GM21717 (cell line): ENCODE results near the gene FRMPD1.
"Not testable (repeated sequence)": the region's sequence is repeated elsewhere in the genome, so short reads cannot be mapped to it uniquely, and the experiment has no call there.

Experiments used
- ATAC-seq: cut with Tn5 transposase; IDR thresholded peaks from one replicate; pipeline ENCODE4 v1.9.1; 2021; ENCODE audit warnings: mild to moderate bottlenecking, moderate library complexity; ENCODE audit not compliant: unreplicated experiment

The FRMPD1 gene, protein sequence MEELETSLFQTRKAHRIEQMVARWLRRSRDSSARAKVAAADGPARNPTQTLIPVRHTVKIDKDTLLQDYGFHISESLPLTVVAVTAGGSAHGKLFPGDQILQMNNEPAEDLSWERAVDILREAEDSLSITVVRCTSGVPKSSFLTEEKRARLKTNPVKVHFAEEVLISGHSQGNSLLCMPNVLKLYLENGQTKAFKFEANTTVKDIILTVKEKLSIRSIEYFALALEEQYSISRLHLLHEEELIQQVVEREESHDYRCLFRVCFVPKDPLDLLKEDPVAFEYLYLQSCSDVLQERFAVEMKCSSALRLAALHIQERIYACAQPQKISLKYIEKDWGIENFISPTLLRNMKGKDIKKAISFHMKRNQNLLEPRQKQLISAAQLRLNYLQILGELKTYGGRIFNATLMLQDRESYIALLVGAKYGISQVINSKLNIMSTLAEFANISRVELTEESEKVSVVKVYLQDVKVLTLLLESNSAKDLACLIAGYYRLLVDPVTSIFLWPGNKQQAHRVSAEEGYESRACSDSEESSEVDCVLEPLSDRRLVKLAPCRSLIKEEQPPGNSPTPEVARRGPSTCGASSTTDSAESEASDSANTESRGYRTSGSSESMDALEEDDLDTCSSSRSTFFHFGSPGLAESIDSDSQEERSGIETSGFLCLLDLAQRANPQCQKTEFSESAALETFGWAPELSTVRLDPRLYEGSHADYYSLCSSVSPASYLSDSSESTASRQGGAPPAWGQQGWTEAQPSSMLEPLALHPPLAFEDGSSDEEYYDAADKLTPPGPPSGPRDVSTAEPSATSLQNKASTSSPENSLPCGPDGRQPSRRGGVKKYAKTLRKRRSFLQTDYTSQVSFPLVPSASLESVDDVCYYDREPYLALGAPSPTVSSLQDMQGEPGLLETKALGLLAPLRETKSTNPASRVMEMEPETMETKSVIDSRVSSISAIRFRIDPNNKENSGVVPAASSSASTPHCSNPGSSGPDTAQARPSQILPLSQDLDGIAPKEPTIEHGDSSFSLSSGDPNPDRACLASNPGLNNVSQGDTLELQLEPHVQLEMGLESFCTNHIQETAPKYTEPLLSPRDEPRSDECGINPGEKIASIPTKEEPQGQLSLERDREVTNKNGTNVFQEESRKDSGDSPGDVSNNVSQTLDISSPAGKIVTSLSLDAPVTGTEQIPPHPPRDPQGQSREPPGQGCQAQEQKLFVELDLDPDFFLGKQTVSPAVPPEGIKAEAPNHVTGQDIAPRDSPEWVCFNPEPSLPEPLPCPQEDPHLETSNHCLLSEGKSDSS (N-terminal part only)

DNA sequence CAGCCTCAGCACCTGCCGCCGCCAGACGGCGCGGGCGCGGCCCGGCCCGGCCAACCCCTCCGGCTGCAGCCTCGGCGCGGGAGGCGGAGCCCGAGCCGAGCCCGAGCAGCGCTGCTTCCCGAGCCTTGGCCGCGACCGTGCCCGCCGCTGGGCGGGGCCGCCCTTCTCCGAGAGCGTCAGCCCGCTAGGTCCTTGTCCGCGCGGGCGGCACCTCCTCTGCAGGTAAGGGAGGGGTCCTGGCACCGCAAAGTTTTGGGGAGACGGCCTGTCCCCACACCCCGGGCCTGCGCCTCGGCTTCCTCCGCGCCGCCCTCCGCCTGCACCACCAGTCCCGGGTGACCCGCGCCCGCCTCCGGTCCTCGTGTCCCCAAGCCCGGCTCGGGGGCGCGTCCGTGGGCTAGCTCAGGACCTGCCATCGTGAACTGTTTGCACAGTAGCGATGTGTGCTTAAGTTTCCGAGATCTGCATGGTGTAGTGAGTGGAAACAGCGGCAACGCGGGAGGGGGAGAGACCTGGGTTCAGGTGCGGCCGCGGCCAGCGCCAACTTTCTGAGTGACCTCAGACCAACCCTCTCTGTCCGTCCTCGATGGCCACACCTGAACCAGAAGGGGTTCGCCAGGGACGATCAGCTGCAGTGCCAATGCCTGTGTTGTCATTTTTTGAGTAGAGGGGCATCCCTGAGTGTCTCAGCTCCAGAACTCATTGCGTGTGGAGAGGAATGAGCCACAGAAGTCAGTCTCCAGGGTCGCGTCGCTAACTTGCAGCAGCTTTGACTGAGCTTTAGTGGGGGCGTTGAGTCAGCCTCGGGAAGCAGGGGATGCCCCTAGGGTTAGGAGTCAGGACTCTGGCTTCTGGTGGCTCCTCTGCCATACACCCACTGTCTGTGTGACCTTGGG, at the start of gene FRMPD1:
FRMPD1 (plus strand) TSS at position 82 of the 896 bp plus-strand sequence. CDS start 41,688 bp downstream, outside the sequence.
- ATAC-seq = peak; percentile 90

DNA sequence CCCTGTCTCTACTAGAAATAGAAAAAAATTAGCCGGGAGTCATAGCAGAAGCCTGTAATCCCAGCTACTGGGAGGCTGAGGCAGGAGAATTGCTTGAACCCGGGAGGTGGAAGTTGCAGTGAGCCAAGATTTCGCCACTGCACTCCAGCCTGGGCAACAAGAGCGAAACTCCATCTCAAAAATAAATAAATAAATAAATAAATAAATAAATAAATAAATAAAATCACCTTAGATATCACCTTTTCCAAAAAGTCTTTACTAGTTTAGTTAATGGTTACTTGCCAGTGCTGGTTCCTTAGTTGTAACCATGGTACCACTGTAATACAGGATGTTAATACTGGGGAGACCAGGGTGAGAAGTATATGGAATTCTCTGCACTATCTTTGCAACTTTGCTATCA, 48.7 kb upstream of the FRMPD1 start:
- not testable (repeated sequence) for ATAC-seq

DNA sequence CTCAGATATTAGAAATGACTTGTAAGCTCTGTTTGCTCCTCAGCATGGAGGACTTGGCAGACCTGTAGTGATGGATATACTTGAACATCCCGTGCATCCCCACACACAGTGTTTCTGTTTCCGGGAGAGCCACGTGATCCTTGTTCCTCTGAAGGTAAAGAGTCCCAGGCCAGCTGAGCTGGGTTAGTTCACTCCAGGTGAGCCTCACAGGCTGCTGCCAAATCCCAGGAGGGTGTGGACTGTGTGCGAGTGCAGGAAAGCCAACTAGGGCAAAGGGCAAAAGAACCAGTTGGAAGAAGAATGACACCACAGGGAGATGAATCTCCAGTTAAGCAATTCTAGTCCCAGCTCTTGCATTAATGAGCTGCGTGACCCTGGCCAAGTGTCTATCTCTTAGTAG, 47.9 kb upstream of the FRMPD1 start:
- no peak for ATAC-seq

DNA sequence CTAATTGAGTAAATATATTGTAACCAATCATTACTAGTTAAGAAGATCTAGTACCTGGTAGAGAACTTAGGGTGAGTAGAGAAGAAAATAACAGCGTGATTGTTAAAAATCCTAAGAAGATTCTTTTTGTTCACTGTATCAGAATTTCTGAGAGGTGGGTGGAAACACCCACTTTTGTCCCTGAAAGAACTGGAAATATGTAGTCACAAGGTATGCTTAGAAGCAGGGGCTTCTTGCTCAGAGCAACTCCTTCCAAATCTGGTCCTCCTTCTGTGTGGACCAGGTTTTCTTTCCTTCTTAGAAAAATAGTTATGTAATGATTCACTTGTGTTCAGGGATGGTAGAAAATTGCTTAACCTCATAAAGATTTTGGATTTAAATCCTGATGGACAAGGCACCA, 46.5 kb upstream of the FRMPD1 start:
- no peak for ATAC-seq

DNA sequence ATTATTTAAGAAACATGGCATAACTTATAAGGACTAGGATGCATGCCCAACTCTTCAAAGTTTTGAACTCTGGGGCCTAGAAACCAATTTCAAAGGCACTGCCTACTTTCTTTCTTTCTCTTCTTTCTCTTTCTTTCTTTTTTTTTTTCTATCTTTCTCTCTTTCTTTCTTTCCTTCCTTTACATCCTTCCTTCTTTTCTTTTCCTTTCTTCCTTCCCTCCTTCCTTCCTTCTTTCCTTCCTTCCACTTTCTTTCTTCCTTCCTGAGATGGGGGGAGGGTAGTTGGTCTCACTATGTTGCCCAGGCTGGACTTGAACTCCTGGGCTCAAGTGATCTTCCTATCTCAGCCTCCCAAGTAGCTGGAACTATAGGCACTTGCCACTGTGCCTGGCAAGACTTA, 42.5 kb upstream of the FRMPD1 start:
- ATAC-seq = no peak

DNA sequence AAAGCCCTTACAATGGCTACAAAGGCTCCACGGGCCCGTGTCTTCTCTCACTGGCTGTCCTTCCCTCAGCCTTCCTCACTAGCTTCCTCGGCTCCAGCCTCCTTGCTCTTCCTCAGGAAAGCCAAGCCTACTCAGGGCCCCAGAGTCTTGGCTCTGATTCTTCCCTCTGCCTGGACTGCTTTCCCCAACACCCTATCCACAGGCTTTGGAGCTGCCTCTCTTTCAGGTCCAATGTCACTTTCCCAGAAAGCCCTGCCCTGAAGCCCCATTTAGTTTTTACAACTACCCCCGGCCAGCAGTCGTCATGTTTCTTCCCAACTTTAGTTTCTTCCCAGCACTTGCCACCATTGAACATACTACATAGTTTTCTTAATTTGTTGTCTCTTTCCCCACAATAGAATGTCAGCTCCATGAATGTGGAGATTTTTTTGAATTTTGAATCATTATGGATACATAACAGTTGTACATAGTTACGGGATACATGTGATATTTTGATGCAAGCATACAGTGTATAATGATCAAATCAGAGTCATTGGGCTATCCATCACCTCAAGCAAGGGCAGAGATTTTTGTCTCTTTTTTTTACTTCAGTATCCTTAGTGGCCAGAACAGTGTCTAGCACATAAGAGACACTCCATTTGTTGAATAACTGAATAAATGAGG, 40.9 kb upstream of the FRMPD1 start:
- no peak for ATAC-seq

DNA sequence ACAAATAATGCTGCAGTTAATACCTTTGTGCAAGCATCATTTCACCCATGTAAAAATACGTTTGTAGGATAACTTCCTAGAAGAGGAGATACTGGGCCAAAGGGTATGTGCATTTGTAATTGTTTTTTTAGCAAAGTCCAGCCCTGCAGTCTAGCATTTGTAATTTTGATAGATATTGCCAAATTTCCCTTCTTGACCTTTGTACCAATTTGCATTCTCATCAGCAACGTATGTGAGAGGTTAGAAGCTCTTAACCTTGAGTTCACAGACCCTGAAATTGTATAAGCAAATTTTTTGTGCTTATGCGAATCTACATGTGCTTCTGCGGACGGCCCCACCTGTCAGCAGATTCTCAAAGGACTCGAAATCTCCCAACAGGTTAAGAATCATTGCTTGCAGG, 39.7 kb upstream of the FRMPD1 start:
- no peak for ATAC-seq

DNA sequence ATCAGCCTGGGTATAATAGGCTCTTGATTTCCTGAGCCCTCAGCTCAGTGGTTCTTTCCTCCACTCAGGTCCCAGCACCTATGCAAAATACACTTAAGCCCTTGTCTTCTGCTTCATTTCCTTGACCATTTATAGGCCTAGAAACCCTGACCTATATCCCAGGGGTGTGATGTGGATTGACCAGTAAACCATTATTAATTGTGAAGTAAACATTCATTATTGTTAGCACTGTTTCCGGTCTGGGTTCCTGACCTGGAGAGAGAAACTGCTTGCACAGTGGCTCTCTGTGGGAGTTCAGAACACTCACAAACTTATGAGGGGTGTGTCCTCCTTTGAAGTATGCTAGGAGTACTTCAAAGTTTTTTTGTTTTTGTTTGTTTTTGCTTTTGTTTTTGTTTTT, 38.8 kb upstream of the FRMPD1 start:
- ATAC-seq = no peak

DNA sequence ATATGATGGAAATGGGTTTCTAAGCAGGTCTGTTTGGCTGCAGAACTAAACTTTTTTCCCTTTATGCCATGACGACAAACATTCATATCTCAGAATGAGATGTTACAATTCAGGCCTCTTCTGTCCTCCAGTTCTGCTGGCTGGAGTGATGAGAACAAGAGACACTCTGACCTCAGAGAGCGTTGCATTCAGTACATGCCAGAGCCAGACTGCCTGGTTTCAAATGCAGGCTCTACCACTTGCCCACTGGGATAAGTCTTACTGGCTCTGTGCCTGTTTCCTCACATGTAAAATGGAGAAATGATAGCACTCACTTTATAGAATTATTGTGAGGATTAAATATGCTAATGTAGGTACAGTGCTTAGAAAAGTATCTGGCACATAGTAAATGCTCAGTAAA, 33.6 kb upstream of the FRMPD1 start:
- no peak for ATAC-seq

DNA sequence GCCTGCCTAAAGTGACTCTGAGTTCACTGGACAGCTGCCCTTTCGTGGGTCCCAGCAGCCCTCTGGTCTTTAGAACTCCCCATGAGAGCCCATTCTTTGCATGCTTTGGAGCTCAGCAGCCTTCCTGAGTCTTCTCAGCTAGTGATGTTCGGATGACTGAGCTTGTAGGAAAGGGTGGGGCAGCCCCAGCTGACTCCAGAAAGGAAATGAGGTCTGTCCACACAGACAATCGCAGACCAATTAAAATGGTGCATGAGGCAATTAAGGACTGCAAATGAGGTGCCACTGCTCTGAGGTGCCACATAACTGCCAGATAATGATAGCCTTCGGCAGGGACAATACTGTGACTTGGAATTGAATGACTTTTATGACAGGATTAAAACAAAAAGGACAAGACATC, 32.9 kb upstream of the FRMPD1 start:
- no peak for ATAC-seq

DNA sequence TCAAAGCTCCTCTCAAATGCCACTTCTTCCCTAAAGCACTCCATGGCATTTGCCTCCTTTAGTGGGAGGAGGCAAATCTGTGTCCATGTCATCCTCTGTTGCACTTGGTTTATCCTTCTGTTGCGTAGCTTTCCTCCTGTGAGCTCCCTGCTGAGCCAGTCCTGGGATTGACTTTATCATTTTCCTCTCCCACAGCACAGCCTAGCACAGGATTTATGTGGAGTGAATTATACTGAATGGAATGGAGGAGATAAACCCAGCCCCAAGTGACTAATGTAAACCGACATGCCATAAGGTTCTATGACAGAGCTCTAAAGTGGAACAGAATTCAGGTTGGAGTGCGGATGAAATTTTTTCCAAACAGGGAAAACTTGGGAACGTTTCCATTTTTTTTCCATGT, 31.9 kb upstream of the FRMPD1 start:
- no peak for ATAC-seq

DNA sequence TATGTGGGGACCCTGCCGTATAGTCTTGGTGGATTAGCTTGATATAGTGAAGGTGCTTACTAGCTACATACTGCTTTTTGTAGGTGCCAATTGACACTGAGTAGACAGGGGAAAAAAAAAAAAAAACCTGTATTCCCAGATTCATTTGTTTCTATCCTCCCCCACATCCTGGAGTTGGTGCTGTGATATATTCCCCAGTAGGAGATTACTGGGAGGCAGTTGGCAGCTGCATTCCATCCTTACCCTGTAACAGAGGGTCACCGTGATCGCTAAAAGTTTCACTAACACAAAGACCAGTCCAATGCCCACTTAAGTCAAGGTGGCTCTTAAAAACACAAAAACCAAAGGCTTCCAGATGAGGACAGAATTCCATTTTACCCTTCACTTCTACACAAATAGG, 30.9 kb upstream of the FRMPD1 start:
- no peak for ATAC-seq

DNA sequence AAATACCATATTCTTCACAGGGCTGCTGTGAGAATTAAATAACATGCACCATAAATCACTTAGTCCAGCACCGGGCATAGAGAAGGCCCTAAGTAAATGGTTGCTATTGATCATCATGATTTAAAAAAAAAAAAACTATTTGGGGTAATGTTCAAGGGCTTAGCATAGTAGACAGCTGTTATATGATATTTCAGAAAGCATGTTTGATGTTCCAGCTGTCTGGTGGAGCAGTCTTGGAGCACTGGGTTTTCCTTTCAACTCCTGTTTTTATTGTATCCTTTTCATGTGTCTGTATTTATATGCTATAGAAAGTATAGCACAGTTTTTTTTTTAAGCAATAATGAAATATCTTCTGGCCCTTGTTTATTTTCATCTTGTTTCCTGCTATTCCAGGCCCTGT, 30.4 kb upstream of the FRMPD1 start:
- ATAC-seq = no peak

DNA sequence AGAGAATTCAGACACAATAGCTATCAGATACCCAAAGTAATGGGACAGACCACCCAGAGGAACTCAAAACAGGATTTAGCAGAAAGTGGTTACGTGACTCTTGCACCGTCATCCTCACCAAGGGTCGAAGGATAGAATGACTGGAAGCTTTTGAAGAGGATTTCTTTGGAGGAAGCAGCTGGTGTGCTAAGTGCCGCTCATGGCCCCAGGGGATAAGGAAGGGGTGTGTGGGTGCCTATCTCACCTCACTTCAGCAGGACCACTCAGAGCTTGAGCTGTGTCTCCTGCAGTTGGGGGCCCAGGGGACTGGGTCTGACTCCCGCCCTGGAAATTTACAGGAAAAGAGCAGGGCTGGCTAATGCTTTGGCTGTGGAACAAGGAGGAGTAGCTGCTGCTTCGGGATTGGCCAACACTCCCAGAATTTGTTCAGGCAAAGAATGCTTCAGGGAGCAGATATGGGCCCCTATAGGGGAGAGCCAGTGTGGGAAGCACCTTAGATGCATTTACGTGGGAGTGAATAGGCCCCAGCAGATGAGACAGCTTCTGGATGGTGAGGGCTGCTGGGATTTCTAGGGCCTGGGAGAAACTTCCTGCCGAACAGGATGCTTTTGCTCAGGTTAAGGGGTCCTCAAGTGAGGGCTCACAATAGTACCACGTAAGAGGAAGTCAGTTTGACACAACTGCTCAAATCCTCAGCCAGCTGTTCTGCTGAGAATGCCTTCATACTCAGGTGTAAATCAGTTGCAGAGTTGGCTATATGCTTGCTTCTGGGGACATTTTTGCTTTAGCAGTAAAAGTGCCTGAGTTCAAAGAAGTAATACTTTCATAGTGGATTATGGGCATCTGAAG, 29.3 kb upstream of the FRMPD1 start:
- ATAC-seq = no peak

DNA sequence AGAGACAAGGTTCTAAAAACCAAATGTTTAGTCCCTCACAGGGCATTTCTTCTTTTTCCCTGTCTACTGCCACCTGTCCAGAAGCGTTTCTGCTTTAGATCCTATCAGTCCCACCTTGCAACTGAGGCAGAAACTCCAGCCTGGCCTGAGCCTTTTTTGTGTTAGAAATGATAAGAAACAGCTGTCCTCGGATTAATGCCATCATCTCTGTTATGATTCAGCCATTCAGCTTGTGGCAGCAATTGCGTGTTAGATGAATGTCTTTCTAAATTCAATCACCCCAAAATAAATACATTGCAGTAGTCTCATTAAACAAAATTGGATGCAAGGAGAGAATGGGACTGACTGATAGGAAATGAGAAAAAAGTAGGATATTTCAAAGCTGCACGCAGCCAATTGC, 28.3 kb upstream of the FRMPD1 start:
- no peak for ATAC-seq

DNA sequence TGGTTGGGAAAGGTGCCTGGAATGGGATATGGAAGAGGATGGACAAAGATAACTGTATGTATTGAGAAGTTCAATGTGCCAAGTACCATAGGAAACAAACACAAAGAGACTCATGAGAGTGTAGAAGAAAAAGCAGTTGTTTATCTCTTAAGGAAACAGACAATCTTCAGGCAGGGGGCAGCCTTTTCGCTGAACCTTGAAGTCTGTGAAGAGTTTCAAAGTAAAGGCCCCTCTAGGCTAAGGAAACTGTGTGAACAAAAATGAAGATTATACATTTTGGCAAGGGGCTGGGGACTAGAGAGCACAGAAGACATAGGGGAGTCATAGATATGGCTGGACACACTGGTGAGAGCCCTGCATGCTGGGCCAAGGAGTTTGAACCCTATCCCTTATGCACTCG, 27.5 kb upstream of the FRMPD1 start:
- no peak for ATAC-seq

DNA sequence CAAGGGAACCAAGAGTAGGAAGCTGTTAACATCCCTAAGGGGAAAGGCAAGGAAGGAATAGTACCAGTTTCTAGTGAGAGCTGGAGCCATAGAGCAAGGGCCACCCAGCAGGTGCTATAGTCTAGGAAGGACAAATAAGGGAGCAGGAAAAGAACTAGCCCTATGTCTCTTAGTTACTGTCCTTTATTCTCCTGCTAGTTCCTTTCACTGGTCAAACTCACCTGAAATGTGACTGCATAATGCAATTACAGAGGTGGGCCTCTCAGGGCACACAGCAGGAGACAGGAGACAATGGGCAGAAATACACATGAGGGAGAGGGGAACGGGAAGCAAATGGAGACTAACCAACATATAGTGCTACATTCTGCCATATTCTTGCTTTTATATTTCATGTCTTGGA, 26.7 kb upstream of the FRMPD1 start:
- no peak for ATAC-seq

DNA sequence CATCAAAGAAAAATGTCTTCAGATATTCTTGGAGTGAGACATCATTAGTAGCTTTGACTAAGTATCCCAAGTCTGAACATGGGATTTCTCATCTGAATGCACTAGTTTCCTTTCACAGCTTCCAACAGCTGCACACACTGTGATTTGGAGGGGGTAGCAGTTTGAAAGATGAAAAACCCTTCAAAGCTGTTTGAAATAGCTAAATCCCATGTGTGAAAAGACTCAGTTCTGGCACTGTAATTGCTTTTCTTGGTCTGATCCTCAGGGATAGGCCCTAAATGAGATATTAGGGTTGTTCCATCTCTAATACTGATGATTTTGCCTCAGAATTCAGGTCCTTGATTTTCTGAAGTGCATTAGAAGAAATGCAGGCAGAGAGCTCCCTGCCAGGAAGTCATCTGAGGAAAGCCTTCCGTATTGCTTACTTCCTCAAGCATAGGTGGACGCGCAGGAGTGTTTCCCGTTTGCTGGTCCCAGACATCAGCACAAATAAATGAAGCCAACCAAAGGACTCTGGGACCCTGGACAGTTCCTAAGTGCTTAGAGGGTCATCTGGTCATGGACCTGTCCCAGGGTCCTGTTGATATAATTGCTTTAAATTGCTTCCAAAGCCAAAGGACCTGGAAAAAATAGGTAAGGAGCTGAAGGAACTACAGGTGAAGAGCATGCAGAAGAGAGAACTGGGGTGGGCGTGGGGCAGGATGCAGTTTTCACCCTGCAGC, 25.6 kb upstream of the FRMPD1 start:
- ATAC-seq = no peak
